Right kidney (tissue), 1 donor: ENCODE results near the gene SLC10A1.

Source experiments
- DNase-seq: peaks from one replicate; pipeline ENCODE4 v3.0.0-alpha.2; 2016

The SLC10A1 gene

DNA sequence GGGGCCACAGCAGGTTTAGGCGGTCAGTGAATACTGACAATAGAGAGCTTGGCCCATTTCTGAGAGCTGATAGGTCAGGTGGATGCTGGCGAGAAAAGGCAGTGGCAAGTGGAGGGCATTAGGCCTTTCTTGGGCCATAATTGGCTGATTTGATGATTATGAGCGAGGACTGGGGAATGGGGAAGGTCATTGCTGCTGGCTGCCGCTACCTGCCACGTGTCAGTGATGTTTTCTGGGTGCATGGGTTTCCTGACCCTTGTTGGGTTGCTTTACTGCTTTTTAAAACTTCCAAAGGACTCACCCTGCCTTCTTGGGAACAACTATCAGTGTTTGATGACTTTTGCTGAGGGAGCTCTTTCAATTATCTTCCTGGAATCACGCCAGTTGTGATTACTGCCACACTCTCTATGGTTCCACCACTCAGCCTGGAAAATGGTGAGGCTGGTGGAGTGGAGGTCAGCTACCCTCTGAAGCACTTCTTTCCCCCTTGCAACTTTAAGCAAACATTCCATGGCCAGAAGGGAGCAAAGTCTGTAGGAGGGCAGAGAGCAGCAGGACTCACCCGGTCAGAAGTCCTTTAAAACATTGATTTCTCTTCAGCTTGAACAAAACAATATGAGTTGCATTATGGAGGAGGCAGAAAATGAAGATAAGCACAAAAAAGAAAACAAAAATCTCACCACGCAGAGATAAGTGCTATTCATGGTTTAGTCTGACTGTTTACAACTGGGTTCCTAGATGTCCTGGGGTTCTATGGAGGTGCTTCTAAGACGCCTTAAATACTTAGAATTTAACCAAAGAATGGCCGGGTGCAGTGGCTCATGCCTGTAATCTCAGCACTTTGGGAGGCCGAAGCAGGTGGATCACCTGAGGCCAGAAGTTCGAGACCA is 12.1 kb upstream of the SLC10A1 start:
- no peak for DNase-seq

DNA sequence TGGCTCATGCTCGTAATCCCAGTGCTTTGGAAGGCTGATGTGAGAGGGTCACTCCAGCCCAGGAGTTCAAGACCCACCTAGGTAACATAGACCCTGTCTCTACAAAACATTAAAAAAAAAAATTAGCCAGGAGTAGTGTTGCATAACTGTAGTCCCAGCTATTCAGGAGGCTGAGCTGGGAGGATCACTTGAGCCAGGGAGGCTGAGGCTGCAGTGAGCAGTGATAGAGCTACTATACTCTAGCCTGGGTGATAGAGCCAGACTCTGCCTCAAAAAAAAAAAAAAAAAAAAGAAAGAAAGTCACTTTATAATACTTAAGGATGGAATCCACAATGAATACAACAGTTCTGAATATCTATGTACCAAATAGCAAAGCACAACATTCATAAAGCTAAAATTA is 10.2 kb upstream of the SLC10A1 start:
- DNase-seq = no peak

DNA sequence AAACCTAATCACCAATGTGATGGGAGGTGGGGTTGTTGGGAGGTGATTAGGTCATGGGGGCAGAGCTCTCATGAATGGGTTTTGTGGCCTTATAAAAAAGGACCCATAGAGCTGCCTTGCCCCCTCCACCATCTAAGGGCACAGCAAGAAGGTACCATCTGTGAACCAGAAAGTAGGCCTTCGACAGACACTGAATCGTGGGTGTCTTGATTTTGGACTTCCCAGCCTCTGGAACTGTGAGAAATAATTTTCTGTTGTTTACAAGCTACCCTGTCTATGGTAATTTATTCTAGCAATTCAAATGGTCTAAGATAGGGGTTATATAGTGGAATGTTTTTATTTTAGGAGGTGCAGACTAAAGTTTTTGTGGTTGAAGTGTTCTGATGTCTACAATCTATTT is 7.9 kb upstream of the SLC10A1 start:
- DNase-seq = no peak

DNA sequence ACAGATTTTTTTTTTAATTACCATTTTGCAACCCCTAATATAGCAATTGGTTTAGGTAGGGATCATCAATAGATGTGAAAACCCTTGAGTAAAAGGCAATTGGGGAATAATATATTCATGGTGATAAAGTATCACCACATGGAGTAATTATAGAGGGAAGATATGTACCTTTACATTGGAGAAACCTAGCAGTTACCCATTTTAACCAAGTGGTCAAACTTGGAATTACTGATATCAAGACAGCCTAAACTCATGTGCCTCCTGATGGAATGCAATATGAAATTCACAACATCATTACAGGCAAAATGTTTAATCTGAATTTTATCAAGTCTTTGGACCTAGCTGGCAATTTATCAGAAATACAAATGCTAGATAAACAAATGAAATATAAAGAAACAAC is 6.7 kb upstream of the SLC10A1 start:
- DNase-seq = no peak

DNA sequence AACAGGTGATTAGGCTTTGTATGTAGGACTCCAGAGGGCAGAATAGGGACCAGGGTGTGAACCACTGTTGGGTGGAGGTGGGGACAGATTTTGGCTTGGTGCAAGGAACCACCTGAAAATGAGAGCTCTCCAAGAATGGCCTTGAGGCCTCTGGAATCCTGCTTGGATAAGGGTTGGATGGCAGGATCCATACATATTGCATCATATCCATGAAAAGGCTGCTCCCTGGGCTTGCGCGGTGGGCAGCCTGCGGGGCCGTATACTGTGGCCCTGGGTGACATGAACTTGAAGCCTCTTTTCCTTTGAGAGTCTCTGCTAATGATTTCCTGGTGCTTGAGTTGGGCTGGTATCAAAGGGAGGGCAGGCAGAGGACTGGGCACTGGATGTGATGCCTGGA is 1.3 kb upstream of the SLC10A1 start:
- no peak for DNase-seq

DNA sequence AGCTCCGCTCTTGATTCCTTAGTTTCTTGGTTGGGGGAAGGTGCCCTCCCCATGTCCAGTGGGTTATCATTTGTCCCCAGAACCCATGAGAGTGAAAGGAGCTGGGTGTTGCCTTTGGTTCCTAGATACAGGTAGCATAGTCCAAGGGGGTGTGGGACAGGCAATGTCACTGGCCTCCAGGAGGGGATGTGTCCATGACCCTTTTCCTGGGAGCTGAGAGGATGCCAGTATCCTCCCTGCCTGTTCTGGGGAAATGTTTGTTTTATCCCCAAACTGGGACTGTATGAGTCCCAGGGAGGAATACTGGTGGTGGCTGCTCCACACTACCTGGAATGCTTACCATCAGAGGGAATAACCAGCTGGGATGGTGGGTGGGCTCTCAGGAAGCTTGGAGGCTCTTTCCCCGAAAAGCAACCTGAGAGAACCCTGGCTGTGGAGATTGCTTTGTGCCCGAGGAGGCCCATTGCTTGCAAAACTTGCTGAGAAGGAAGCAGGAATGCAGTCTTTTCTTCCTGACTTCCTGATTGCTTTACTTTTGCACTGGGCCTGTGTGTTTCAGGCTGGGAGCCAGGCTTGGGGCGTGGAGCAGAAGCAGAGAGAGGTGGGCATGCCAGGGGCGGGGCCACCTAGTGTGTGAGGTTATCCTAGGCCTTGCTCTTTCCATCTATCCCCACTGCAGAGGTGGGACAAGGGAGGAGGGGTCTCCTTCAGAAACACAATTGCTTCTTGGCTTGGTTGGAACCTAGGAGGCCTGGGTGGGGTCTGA is 715 bp upstream of the SLC10A1 start:
- no peak for DNase-seq

DNA sequence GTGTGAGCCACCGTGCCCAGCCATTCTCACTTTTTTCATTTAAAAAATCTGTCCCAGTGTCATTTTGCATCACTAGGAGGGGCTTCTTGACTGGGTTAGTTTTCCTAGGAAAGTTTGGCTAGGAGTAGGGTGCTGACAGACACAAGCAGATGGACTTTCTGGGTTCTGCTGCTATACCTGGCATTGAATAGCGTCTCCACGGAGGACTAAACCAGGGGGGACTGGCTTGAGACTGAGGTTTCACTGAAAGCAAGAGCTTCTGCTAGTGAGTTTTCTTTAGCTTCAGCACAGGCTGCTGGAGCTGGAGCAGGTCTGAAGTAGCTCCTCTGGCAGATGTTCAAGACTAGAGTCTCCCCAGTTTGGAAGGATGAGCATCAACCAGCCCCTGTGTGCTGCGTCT is 1.4 kb downstream of the SLC10A1 start:
- no peak for DNase-seq

DNA sequence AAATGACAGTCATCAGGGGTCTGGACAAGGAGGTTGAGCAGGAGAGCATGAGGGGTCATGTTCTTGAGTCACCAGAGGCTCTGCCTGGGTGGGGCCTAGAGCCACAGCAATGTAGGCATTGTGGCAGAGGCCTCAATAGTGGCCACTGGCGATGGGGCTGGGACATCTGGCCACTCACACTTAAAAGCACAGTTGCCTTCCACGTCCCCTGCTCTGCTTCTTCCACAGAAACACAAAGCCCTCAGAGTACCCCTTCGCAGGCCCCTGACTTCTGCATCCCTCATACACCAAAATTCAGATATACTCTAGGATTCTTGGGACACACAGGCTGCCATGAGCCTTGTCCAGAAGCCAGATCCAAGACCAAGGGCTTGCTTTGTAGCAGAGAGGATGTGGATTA is 2.2 kb downstream of the SLC10A1 start:
- DNase-seq = no peak

DNA sequence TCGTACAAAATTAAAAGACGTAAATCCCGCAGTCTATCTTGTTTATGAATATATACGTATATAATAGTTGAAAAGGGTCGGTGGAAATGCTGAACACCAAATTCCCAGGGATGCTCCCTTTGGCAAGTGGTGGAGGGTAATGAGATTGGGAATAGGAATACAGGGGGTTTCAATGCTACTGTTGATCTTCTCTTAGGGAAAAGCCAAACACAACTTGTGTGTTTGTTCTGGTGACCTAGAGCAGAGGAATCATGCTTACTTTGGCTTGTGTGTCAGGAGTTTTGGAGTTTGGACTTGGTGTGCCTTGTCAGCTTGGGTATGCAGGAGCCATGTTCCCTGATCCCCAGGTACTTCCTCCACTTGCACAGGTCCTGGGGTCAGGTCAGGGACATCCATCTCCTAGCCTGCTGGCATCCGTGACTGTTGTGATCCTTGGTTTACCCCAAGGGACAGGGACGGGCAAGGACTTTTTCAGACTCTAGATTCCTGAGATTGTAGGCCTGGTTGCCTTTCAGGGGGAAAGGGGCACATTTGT is 4.1 kb downstream of the SLC10A1 start:
- DNase-seq = no peak

DNA sequence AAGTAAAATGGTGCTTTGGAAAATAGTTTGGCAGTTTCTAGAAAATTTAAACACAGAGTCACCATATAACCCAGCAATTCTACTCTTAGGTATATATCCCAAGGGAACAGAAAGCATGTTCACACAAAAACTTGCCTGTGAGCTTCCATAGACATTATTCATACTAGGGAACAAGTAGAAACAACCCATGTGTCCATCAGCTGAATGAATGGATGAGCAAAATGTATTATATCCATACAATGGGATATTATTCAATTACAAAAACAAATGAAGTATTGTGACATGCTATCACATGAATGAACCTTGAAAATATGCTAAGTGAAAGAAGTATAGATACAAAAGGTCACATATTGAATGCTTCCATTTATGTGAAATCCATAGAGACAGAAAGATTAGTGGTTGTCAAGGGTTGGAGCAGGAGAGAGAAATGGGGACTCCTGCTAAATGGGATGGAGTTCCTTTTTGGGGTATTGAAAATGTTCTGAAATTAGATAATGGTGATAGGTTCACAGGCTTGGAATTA is 7.9 kb downstream of the SLC10A1 start:
- DNase-seq = no peak

DNA sequence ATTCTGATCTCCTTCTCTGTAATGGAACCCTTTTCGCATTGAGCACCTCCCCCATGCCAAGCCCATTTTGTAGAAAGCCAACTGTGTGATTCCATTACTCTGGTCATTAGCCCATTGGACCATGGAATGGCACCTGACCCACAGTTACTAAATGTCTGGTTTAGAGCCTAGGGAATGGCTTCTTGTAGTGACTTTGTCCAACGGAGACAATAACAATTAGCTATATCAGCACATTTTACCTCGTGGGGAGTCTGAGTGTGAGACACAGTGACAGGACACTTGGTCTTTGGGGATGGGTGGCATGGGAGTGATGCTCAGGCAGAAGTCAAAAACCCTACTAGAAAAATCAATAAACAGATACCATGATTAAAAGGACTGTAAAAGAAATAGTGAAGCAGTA is 10.4 kb downstream of the SLC10A1 start:
- DNase-seq = no peak

DNA sequence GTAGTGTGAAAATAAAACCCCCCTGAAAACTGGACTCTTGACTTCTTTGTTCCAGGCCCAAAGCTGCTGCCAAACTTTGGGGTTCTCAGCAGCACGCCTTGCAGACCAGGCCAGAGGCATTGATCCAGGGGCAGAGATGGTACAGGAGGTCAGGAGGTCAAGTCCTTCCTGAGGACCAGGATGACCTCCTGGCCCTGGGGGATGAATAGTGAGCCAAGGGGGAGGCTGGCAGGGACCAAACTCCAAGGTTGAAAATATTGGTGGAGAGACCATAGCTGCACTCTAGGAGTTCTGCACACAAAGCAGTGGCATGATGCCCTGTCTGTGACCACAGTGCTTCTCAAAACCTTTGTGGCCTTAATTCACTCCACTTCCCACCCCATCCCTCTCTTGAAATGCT is 12.1 kb downstream of the SLC10A1 start:
- DNase-seq = no peak

DNA sequence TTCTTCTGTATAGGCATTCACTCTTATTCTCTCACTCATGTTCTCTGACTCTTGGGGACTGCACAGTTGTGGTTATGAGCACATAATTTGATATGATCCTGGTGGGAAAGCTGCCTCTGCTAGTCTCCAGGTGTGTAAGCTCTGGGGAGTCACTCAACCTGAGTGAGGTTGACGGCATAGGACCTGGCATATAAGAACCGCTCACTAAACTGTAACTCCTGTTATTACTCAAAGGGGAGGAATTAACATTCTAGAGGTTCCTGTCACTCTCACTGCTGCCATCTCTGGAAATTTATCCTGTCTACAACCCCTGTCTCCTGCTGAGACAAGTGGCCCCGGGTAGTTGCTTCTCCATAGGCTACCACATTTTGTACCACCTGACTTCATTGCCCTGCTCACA is 16.1 kb downstream of the SLC10A1 start:
- DNase-seq = no peak

DNA sequence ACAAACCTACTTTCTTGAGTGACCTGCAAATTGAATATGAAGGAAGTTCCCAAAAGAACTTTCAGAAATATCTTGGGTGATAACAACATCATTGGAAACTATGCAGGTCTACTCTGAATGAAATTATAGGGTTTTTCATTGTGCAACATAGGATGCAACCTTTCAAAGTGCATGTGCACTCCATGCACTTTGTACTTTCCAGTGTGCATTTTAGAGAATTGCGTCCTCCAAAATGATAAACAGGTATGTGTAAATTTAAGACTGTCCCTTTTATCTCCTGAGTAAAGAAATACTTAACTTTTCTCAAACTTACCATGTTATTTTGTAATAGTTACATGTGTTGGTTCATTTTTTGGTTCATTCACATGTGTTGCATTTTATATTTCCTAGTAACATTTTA is 16.9 kb downstream of the SLC10A1 start:
- no peak for DNase-seq

DNA sequence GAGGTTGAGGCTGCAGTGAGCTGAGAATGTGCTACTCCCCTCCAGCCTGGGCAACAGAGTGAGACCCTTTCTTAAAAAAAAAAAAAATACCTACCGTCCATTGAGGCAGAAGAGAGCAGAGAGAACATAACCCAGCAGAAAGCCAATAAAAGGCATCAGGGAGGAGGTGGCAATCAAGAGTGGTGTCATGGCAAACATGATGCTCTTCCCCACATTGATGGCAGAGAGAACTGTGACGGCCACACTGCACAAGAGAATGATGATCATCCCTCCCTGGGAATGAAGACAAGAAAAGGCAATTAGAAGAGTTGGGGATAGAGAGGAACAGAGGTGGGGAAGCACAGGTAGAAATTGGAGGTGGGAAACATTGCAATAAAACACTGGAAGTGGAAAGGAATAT is 18.0 kb downstream of the SLC10A1 start:
- no peak for DNase-seq

DNA sequence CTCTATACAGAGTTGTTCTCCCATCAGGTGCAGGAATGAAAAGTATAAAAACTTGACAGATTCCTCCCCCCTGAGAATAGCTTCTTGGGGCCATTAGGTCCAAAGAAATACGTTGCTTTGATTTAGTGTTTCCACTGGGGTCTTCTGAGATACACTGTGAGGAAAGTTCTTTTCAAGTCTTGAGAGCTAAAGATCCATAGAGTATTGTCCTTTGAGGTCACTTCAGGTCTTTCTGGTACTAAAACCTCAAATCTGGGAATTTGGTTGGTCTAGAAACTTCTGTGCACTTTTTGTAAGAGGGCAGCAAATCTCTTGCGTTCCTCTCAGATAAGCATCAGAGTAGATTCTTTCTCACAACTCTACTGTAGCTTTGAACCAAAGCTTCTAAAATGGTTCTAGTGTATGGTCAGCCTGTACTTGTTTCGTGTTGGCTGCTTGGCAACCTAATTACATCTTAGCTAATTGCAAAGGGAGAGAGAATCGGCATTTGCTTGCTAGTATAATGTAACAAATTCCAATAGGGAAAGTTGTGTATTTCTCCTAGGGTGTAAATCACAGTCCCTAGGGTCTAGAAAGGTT is 20.1 kb downstream of the SLC10A1 start:
- no peak for DNase-seq

DNA sequence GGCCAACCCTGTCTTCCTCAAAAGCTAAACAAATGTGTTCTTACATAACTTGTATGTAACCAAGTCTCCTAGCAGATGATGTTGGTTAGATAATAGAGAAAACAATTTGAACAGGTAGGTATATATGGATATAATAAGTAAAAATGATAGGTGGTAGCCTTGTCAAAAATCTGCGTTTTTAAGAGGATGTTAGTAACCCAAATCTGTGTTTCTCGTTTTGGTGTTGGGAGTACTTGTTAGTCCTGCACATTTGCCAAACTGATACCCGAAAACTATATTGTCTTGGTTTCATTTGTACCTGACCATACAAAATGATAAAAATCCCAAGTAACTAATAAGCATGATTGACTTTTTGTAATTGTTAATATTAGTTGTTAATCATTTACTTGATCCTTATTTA is 22.0 kb downstream of the SLC10A1 start:
- no peak for DNase-seq

DNA sequence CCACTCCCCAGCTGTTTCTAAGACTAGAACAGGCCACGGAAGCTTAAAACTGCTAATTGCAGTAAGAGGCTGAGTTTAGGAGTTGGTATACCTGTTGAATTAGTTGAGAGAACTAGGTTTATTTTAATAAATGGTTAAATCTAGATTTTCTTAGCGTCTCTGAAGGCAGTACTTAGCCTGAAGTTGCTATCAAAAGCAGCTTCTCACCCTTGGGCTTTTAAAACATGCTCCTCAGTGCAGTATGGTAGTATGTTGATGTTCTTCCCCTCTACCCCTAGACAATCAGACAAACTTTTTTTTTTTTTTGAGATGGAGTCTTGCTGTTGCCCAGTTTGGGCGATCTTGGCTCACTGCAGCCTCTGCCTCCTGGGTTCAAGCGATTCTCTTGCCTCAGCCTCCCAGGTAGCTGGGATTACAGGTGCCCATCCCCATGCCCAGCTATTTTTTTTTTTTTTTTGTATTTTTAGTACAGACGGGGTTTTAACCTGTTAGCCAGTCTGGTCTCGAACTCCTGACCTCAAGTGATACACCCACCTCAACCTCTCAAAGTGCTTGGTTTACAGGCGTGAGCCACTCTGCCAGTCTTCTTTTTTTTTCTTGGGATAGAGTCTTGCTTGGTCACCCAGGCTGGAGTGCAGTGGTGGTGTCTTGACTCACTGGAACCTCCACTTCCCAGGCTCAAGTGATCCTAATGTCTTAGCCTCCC is 23.3 kb downstream of the SLC10A1 start:
- DNase-seq = no peak

DNA sequence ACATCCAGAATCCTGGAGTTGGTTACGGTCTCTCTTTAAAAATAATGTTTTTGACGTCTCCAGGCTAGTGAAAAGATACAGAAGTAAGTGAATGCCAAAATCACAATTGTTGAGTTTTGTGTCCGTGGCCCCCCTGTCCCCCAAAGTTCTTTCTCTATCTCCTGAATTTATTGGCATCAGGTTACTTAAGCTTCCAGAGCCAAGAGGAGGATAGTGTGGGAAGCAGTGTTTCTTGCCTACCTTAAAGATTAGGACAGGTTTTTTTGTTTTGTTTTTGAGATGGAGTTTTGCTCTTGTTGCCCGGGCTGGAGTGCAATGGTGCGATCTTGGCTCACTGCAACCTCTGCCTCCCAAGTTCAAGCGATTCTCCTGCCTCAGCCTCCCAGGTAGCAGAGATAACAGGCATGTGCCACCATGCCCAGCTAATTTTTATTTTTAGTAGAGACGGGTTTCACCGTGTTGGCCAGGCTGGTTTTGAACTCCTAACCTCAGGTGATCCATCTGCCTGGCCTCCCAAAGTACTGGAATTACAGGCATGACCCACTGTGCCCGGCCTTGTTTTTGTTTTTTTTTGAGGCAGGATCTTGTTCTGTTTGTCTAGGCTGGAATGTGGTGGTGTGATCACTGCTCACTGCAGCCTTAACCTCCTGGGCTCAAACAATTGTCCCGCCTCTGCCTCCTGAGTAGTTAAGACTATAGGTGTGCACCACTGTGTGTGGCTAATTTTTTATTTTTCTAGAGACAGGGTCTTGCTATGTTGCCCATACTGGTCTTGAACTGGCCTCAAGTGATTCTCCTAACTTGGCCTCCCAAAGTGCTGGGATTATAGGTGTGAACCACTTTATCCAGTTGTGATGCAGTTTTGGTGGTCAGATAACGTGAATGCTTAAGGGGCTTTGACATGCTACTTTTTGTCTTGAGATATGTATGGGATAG is 24.7 kb downstream of the SLC10A1 start:
- DNase-seq = no peak

DNA sequence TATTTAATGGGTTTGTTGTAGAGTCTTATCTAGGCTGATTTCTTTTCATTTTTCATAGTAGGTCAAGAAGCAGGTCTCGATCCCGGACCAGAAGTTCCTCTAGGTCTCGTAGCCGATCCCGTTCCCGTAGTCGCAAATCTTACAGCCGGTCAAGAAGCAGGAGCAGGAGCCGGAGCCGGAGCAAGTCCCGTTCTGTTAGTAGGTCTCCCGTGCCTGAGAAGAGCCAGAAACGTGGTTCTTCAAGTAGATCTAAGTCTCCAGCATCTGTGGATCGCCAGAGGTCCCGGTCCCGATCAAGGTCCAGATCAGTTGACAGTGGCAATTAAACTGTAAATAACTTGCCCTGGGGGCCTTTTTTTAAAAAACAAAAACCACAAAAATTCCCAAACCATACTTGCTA is 25.9 kb downstream of the SLC10A1 start:
- no peak for DNase-seq

DNA sequence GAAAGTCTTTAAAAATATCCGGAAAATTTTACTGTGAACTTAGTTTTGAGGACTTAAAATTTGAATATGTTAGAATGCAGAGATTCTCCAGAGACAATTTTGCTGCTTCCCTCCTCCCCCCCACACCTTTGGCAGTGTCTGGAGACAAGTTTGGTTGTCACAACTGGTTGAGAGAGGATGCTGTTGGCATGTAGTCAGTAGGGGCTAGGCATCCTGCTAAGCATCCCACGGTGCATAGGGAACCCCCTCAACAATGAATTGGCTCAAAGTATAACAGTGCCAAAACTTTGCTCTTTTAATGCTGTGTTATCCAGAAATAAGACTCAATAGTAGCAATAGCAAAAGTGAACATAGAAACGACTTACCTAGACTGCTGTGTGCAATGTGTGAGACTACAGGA is 26.5 kb downstream of the SLC10A1 start:
- DNase-seq = no peak
